ENCODE data around the gene COL2A1.

Gene COL2A1

GRCh38 chr12:48031135-48031960, 27.1 kb upstream of the COL2A1 start:
- H3K4me3 ChIP-seq (ENCODE audit: low read depth, low read length): no peak overlapping the region
- no peak for TF ChIP-seq CTCF (conservative IDR thresholded peaks at IDR 0.05; ENCODE audit: low read depth, low read length)
- no peak for DNase-seq (ENCODE audit: low read depth)

GRCh38 chr12:48030173-48030650, 25.9 kb upstream of the COL2A1 start:
- peak; percentile 28 for DNase-seq (ENCODE audit: low read depth)
- H3K4me3 ChIP-seq (ENCODE audit: low read depth, low read length): no peak overlapping the region

GRCh38 chr12:48029491-48030172, 25.4 kb upstream of the COL2A1 start:
- TF ChIP-seq CTCF (conservative IDR thresholded peaks at IDR 0.05; ENCODE audit: low read depth, low read length): no peak
- H3K4me3 ChIP-seq (ENCODE audit: low read depth, low read length): no peak overlapping the region
- no peak for DNase-seq (ENCODE audit: low read depth)

More at GRCh38 chr12:48030173-48030650, 25.9 kb upstream of the COL2A1 start:
- no peak for TF ChIP-seq CTCF (conservative IDR thresholded peaks at IDR 0.05; ENCODE audit: low read depth, low read length)

- no peak overlapping the region for H3K4me3 ChIP-seq (ENCODE audit: low read depth, low read length)
- TF ChIP-seq CTCF (conservative IDR thresholded peaks at IDR 0.05; ENCODE audit: low read depth, low read length): no peak
- no peak for DNase-seq (ENCODE audit: low read depth)
Measured at GRCh38 chr12:48028541-48029431, 24.5 kb upstream of the COL2A1 start.

GRCh38 chr12:48027183-48028002, 23.1 kb upstream of the COL2A1 start:
- no peak for DNase-seq (ENCODE audit: low read depth)
- no peak for TF ChIP-seq CTCF (conservative IDR thresholded peaks at IDR 0.05; ENCODE audit: low read depth, low read length)
- no peak overlapping the region for H3K4me3 ChIP-seq (ENCODE audit: low read depth, low read length)
